Body of pancreas (tissue), 4 donors: Measurements from ENCODE around the gene NDUFA6.

ENCODE experiments used
- POLR2A ChIP-seq, 3 donors: fragments of 450-650 bp; IDR thresholded peaks; one replicate each; pipeline ENCODE4 v1.6.1; 2016; ENCODE audit warnings: antibody characterized with exemption in 3 of 3, mild to moderate bottlenecking in 2 of 3
- TF ChIP-seq, protein P1 (sequence below), 7 experiments: fragments of 450-650 bp in 4 of 7; fragments of 200-600 bp in 3 of 7; sonication (generic) in 3 of 7; IDR thresholded peaks; one replicate each; pipeline ENCODE4 v1.5.1; 2016 to 2019; ENCODE audit warnings: antibody characterized with exemption in 7 of 7

- TF ChIP-seq, protein P1, sequence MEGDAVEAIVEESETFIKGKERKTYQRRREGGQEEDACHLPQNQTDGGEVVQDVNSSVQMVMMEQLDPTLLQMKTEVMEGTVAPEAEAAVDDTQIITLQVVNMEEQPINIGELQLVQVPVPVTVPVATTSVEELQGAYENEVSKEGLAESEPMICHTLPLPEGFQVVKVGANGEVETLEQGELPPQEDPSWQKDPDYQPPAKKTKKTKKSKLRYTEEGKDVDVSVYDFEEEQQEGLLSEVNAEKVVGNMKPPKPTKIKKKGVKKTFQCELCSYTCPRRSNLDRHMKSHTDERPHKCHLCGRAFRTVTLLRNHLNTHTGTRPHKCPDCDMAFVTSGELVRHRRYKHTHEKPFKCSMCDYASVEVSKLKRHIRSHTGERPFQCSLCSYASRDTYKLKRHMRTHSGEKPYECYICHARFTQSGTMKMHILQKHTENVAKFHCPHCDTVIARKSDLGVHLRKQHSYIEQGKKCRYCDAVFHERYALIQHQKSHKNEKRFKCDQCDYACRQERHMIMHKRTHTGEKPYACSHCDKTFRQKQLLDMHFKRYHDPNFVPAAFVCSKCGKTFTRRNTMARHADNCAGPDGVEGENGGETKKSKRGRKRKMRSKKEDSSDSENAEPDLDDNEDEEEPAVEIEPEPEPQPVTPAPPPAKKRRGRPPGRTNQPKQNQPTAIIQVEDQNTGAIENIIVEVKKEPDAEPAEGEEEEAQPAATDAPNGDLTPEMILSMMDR (IDR thresholded peaks at IDR 0.05) = no peak
- TF ChIP-seq POLR2A (IDR thresholded peaks at IDR 0.05) = no peak
Observed at GRCh38 chr22:42077486-42078125, 13.0 kb downstream of the NDUFA6 start.
